ENCODE results near the gene FMN2. TPM values are rescaled to one million over a fixed set of nuclear protein-coding genes. Genes with fewer than 3 reads are reported as not detected.
A peak's percentile ranks its signal among the peaks of the same experiment; 100 is the strongest.

The FMN2 gene
- total RNA-seq, 1 donor from 2014 or later, result 3.5 TPM

GRCh38 chr1:240424740-240425464 is 333.2 kb downstream of the FMN2 start:
- no peak for DNase-seq (ENCODE audit: low spot score)
- H3K4me1 Mint-ChIP-seq (ENCODE audit: low read depth), result peaks cover 18% of the 10 kb centered on the region
- no peak overlapping the region for H3K4me3 Mint-ChIP-seq (ENCODE audit: unreplicated experiment)
- H3K36me3 Mint-ChIP-seq (ENCODE audit: low read depth), result no peaks in the 10 kb centered on the region
- no peaks in the 10 kb centered on the region for H3K27me3 Mint-ChIP-seq (ENCODE audit: low read depth)
- H3K9me3 Mint-ChIP-seq (ENCODE audit: low read depth), result no peaks in the 10 kb centered on the region
- no peak for TF ChIP-seq CTCF (IDR thresholded peaks at IDR 0.05)
- no peak overlapping the region for H3K27ac Mint-ChIP-seq (ENCODE audit: unreplicated experiment)

- no peaks in the 10 kb centered on the region for H3K27me3 Mint-ChIP-seq (ENCODE audit: low read depth)
- peak overlapping the region; percentile 17 for H3K27ac Mint-ChIP-seq (ENCODE audit: unreplicated experiment)
- no peaks in the 10 kb centered on the region for H3K36me3 Mint-ChIP-seq (ENCODE audit: low read depth)
- H3K9me3 Mint-ChIP-seq (ENCODE audit: low read depth), result no peaks in the 10 kb centered on the region
- H3K4me1 Mint-ChIP-seq (ENCODE audit: low read depth), result peaks cover 18% of the 10 kb centered on the region
- no peak overlapping the region for H3K4me3 Mint-ChIP-seq (ENCODE audit: unreplicated experiment)
- TF ChIP-seq CTCF (IDR thresholded peaks at IDR 0.05), result no peak
- DNase-seq (ENCODE audit: low spot score), result no peak
These were observed 334.4 kb downstream of the FMN2 start for GRCh38 chr1:240426051-240426450.

- Mint-ChIP-seq H3K36me3 (ENCODE audit: low read depth) (no peaks in the 10 kb centered on the region), H3K4me3 (ENCODE audit: unreplicated experiment) (no peak overlapping the region), H3K27me3 (ENCODE audit: low read depth) (no peaks in the 10 kb centered on the region), H3K9me3 (ENCODE audit: low read depth) (no peaks in the 10 kb centered on the region), H3K27ac (ENCODE audit: unreplicated experiment) (no peak overlapping the region), H3K4me1 (ENCODE audit: low read depth) (no peaks in the 10 kb centered on the region)
- no peak for DNase-seq (ENCODE audit: low spot score)
- TF ChIP-seq CTCF (IDR thresholded peaks at IDR 0.05), result no peak
These were observed 344.4 kb downstream of the FMN2 start for GRCh38 chr1:240435996-240436566.

- no peaks in the 10 kb centered on the region for H3K9me3 Mint-ChIP-seq (ENCODE audit: low read depth)
- no peak overlapping the region for H3K27ac Mint-ChIP-seq (ENCODE audit: unreplicated experiment)
These were observed 350.0 kb downstream of the FMN2 start for GRCh38 chr1:240441669-240442068.

GRCh38 chr1:240445369-240445768 is 353.7 kb downstream of the FMN2 start:
- no peak for TF ChIP-seq CTCF (IDR thresholded peaks at IDR 0.05)
- no peak for DNase-seq (ENCODE audit: low spot score)
- Mint-ChIP-seq H3K27ac (ENCODE audit: unreplicated experiment) (no peak overlapping the region), H3K4me1 (ENCODE audit: low read depth) (no peaks in the 10 kb centered on the region), H3K9me3 (ENCODE audit: low read depth) (no peaks in the 10 kb centered on the region), H3K27me3 (ENCODE audit: low read depth) (no peaks in the 10 kb centered on the region), H3K36me3 (ENCODE audit: low read depth) (no peaks in the 10 kb centered on the region), H3K4me3 (ENCODE audit: unreplicated experiment) (no peak overlapping the region)

More at GRCh38 chr1:240441669-240442068, 350.0 kb downstream of the FMN2 start:
- DNase-seq (ENCODE audit: low spot score), result no peak
- Mint-ChIP-seq H3K27me3 (ENCODE audit: low read depth) (no peaks in the 10 kb centered on the region), H3K4me3 (ENCODE audit: unreplicated experiment) (no peak overlapping the region), H3K4me1 (ENCODE audit: low read depth) (no peaks in the 10 kb centered on the region), H3K36me3 (ENCODE audit: low read depth) (no peaks in the 10 kb centered on the region)
- no peak for TF ChIP-seq CTCF (IDR thresholded peaks at IDR 0.05)
